Measurements from ENCODE around the gene TBL1X.

- TF ChIP-seq JUN (IDR thresholded peaks at IDR 0.05; ENCODE audit: low read depth, low read length) (no peak), GABPA (IDR thresholded peaks at IDR 0.05; ENCODE audit: borderline replicate concordance, insufficient read depth, low read length) (no peak), RAD21 (IDR thresholded peaks at IDR 0.05 in 1 of 2, conservative IDR thresholded peaks at IDR 0.05 in 1 of 2; ENCODE audit: low read depth in 2 of 2, low read length in 2 of 2) (no peak), CTCF (IDR thresholded peaks at IDR 0.05; ENCODE audit: control extremely low read depth in 1 of 3, insufficient read depth in 1 of 3, low read depth in 1 of 3, low read length in 3 of 3) (no peak), CREB1 (IDR thresholded peaks at IDR 0.05) (no peak), TAF1 (IDR thresholded peaks at IDR 0.05; ENCODE audit: low read depth, low read length) (no peak), RXRA (IDR thresholded peaks at IDR 0.05; ENCODE audit: insufficient read depth, low read depth, low read length) (no peak)
These were observed 46.6 kb upstream of the TBL1X start for GRCh38 chrX:9418262-9418661.

Data from H1 (cell line).